IMR-90 (cell line): ENCODE results near the gene ASB5. TPM values are rescaled to one million over a fixed set of nuclear protein-coding genes. Genes with fewer than 3 reads are reported as not detected.

ENCODE experiments used
- ATAC-seq: fragments of 200-7000 bp; cut with Tn5 transposase; 2 replicates; pipeline ENCODE4 v1.9.1; 2020; ENCODE audit warnings: low read depth, mild to moderate bottlenecking, moderate library complexity
- BruUV-seq: library from RNA; stranded (reverse); fragments of 400-500 nt; replicated peaks from 2 replicates; lab custom pipeline; 2021; lab: Mats Ljungman, UMichigan
- CTCF ChIA-PET: fragments of 300-600 bp; formaldehyde crosslinking; extraction: SDS; loops from one replicate; lab custom pipeline; 2021; ENCODE audit warnings: antibody characterized with exemption; lab: Yijun Ruan, JAX
- POLR2A ChIA-PET: fragments of 300-600 bp; sonication (Branson Sonifier 250); formaldehyde crosslinking; loops from one replicate; lab custom pipeline; 2022; ENCODE audit warnings: antibody characterized with exemption; ENCODE audit not compliant: unreplicated experiment; lab: Charles Lee
- DNase-seq: peaks from one replicate; pipeline ENCODE4 v3.0.0; 2013
- H2AFZ ChIP-seq: replicated peaks from 2 replicates; pipeline ENCODE3; 2013; ENCODE audit warnings: low read length, mild to moderate bottlenecking; ENCODE audit not compliant: poor library complexity
- H2AK5ac ChIP-seq: 2 replicates; pipeline ENCODE4 v1.6.1; 2013; ENCODE audit warnings: low read depth, low read length, inconsistent platforms
- H2AK9ac ChIP-seq: replicated peaks from 2 replicates; pipeline ENCODE3; 2013; ENCODE audit warnings: mild to moderate bottlenecking, low read depth, low read length, moderate library complexity; ENCODE audit not compliant: poor library complexity
- H2BK120ac ChIP-seq: 2 replicates; pipeline ENCODE4 v1.6.1; 2013; ENCODE audit warnings: low read depth, low read length, inconsistent platforms
- H2BK15ac ChIP-seq: 3 replicates; pipeline ENCODE4 v1.6.1; 2013; ENCODE audit warnings: low read depth, low read length, inconsistent platforms
- H2BK20ac ChIP-seq: 2 replicates; pipeline ENCODE4 v1.6.1; 2013; ENCODE audit warnings: low read depth, mild to moderate bottlenecking, inconsistent platforms, low read length, moderate library complexity
- H2BK5ac ChIP-seq: 2 replicates; pipeline ENCODE4 v1.6.1; 2013; ENCODE audit warnings: mild to moderate bottlenecking, low read depth, low read length, inconsistent platforms; ENCODE audit not compliant: poor library complexity, severe bottlenecking
- H3K14ac ChIP-seq: replicated peaks from 2 replicates; pipeline ENCODE4 v1.6.1; 2013; ENCODE audit warnings: low read depth, low read length, inconsistent platforms
- H3K18ac ChIP-seq: 2 replicates; pipeline ENCODE4 v1.6.1; 2013; ENCODE audit warnings: low read depth, low read length, control low read depth
- H3K23ac ChIP-seq: 2 replicates; pipeline ENCODE4 v1.6.1; 2013; ENCODE audit warnings: low read depth, low read length, inconsistent platforms
- H3K27ac ChIP-seq: 2 replicates; pipeline ENCODE4 v1.5.1; 2013; ENCODE audit warnings: mild to moderate bottlenecking, control low read depth, low read length; ENCODE audit not compliant: insufficient read depth
- H3K27me3 ChIP-seq: 2 replicates; pipeline ENCODE4 v1.6.1; 2013; ENCODE audit warnings: low read length; ENCODE audit not compliant: control insufficient read depth, insufficient read depth
- H3K36me3 ChIP-seq: 2 replicates; pipeline ENCODE4 v1.6.1; 2013; ENCODE audit warnings: low read length, mixed read lengths; ENCODE audit not compliant: control insufficient read depth, insufficient read depth
- H3K4ac ChIP-seq: 2 replicates; pipeline ENCODE4 v1.6.1; 2013; ENCODE audit warnings: low read depth, low read length, inconsistent platforms
- H3K4me1 ChIP-seq: 2 replicates; pipeline ENCODE4 v1.6.1; 2013; ENCODE audit warnings: low read length, mixed read lengths; ENCODE audit not compliant: control insufficient read depth, insufficient read depth
- H3K4me2 ChIP-seq: 2 replicates; pipeline ENCODE4 v1.6.1; 2013; ENCODE audit warnings: low read depth, mild to moderate bottlenecking, control low read depth, low read length, moderate library complexity
- H3K4me3 ChIP-seq: 2 replicates; pipeline ENCODE4 v1.5.1; 2013; ENCODE audit warnings: low read depth, mild to moderate bottlenecking, control low read depth, low read length, moderate library complexity; ENCODE audit not compliant: insufficient read depth
- H3K56ac ChIP-seq: 2 replicates; pipeline ENCODE4 v1.6.1; 2013; ENCODE audit warnings: low read length, inconsistent platforms; ENCODE audit not compliant: insufficient read depth; ENCODE audit errors: extremely low read depth
- H3K79me1 ChIP-seq, 2 experiments: 2 replicates each; pipeline ENCODE4 v1.6.1; 2013; ENCODE audit warnings: low read length in 2 of 2, inconsistent platforms in 1 of 2, low read depth in 1 of 2
- H3K9ac ChIP-seq: 2 replicates; pipeline ENCODE4 v1.6.1; 2013; ENCODE audit warnings: low read depth, low read length, control low read depth
- H3K9me1 ChIP-seq: 2 replicates; pipeline ENCODE4 v1.6.1; 2013; ENCODE audit warnings: low read length, inconsistent platforms; ENCODE audit not compliant: insufficient read depth
- H3K9me3 ChIP-seq: 2 replicates; pipeline ENCODE4 v1.6.1; 2013; ENCODE audit warnings: low read length; ENCODE audit not compliant: control insufficient read depth, insufficient read depth
- H4K20me1 ChIP-seq: 2 replicates; pipeline ENCODE4 v1.6.1; 2013; ENCODE audit warnings: low read length, inconsistent platforms; ENCODE audit not compliant: insufficient read depth
- H4K5ac ChIP-seq: 2 replicates; pipeline ENCODE4 v1.6.1; 2013; ENCODE audit warnings: mild to moderate bottlenecking, low read depth, low read length, control low read depth
- H4K8ac ChIP-seq, 2 experiments: 2 replicates each; pipeline ENCODE4 v1.6.1; 2013; ENCODE audit warnings: low read depth in 2 of 2, low read length in 2 of 2, control low read depth in 1 of 2, inconsistent platforms in 1 of 2
- H4K91ac ChIP-seq: 2 replicates; pipeline ENCODE4 v1.6.1; 2013; ENCODE audit warnings: low read depth, low read length, inconsistent platforms; ENCODE audit not compliant: insufficient read depth
- BHLHE40 ChIP-seq: fragments of 150-350 bp; IDR thresholded peaks from 2 replicates; pipeline ENCODE4 v1.6.1; 2016; ENCODE audit warnings: mild to moderate bottlenecking, low read depth, low read length
- CEBPB ChIP-seq: IDR thresholded peaks from 2 replicates; pipeline ENCODE4 v1.6.1; 2012; ENCODE audit warnings: low read depth, low read length, improper control_type of control experiment
- CHD1 ChIP-seq: IDR thresholded peaks from 2 replicates; pipeline ENCODE4 v1.6.1; 2012; ENCODE audit warnings: low read depth, low read length, improper control_type of control experiment
- CTCF ChIP-seq: conservative IDR thresholded peaks from 2 replicates; pipeline ENCODE4 v1.5.1; 2012; ENCODE audit warnings: mild to moderate bottlenecking, low read depth, low read length, improper control_type of control experiment
- ELK1 ChIP-seq: fragments of 150-350 bp; IDR thresholded peaks from 2 replicates; pipeline ENCODE4 v1.6.1; 2016; ENCODE audit warnings: low read depth, mild to moderate bottlenecking, low read length, moderate library complexity, borderline replicate concordance
- FOS ChIP-seq: fragments of 150-350 bp; IDR thresholded peaks from 2 replicates; pipeline ENCODE4 v1.6.1; 2016; ENCODE audit warnings: low read depth, low read length
- MAFK ChIP-seq: IDR thresholded peaks from 2 replicates; pipeline ENCODE4 v1.6.1; 2012; ENCODE audit warnings: low read depth, low read length, improper control_type of control experiment
- MXI1 ChIP-seq: IDR thresholded peaks from 2 replicates; pipeline ENCODE4 v1.6.1; 2012; ENCODE audit warnings: low read depth, mild to moderate bottlenecking, low read length, moderate library complexity, borderline replicate concordance
- NFE2L2 ChIP-seq: fragments of 150-350 bp; IDR thresholded peaks from 2 replicates; pipeline ENCODE4 v1.6.1; 2016; ENCODE audit warnings: low read depth, mild to moderate bottlenecking, low read length
- POLR2A ChIP-seq: IDR thresholded peaks from 2 replicates; pipeline ENCODE4 v1.6.1; 2012; ENCODE audit warnings: mild to moderate bottlenecking, low read depth, low read length
- RAD21 ChIP-seq: IDR thresholded peaks from 2 replicates; pipeline ENCODE4 v1.6.1; 2012; ENCODE audit warnings: low read length, improper control_type of control experiment
- WGBS, 2 experiments: methylation state at CpG; one replicate each; pipeline versions ENCODE4 v1.1.5 to v1.1.7; 2013; ENCODE audit warnings: missing lambda C conversion rate in 2 of 2; ENCODE audit not compliant: insufficient read length in 1 of 2; ENCODE audit errors: extremely low coverage in 2 of 2; 5-methylcytosine and 5-hydroxymethylcytosine counted together
- dilution Hi-C: fragments of 300-500 bp; cut with HindIII; formaldehyde crosslinking; loops from one replicate; pipeline ENCODE4 v1.14.3; 2018; ENCODE audit warnings: low sequenced_read_pairs; ENCODE audit not compliant: unreplicated experiment
- in situ Hi-C: fragments of 300-500 bp; cut with MboI; formaldehyde crosslinking; loops from 3 replicates; pipeline ENCODE4 v1.14.3; 2019; ENCODE audit warnings: low sequenced_read_pairs, inconsistent platforms, mixed read lengths
- intact Hi-C: fragments of 100-400 bp; cut with micrococcal nuclease; formaldehyde crosslinking; loops from 2 replicates; pipeline ENCODE4 v1.10.0; 2022
- polyA plus RNA-seq, 3 experiments: library from polyadenylated mRNA; depleted of rRNA; stranded (reverse); fragments of >200 nt; gene quantifications; 2 replicates each; pipeline ENCODE4 v1.2.3, GENCODE V29; 2012; ENCODE audit warnings: low replicate concordance in 1 of 3
- total RNA-seq: library from RNA; depleted of rRNA; stranded (reverse); fragments of >200 nt; gene quantifications from 2 replicates; pipeline ENCODE4 v1.2.3, GENCODE V29; 2012

Gene ASB5
- total and polyA plus RNA-seq, 2 of the 4 experiments (the other 2 are of a cell fraction): 0.18 to 0.21 TPM

- in situ Hi-C loops: no loop called here
- H3K4me2 ChIP-seq: no peak overlapping the region
- no peaks in the 10 kb centered on the region for H4K20me1 ChIP-seq
- no peak overlapping the region for H4K8ac ChIP-seq
- H2BK120ac ChIP-seq: no peak overlapping the region
- no peaks in the 10 kb centered on the region for H3K27me3 ChIP-seq
- ATAC-seq: no peak
- no peak overlapping the region for H4K5ac ChIP-seq
- H3K9me3 ChIP-seq: no peaks in the 10 kb centered on the region
- BruUV-seq: no TSS peak
- no peak overlapping the region for H3K4ac ChIP-seq
- no peak overlapping the region for H3K23ac ChIP-seq
- no peak overlapping the region for H2AK5ac ChIP-seq
- H2BK15ac ChIP-seq: no peak overlapping the region
- no peak for DNase-seq
- H3K9me1 ChIP-seq: no peaks in the 10 kb centered on the region
- H3K27ac ChIP-seq: no peak overlapping the region
- no peak overlapping the region for H3K18ac ChIP-seq
- POLR2A ChIA-PET: no interaction called here
- 100% methylated on average over 1 of the region's 5 CpGs; no CpG with 5 or more reads in 1 of the 2 experiments for WGBS, 2 experiments
- H2BK20ac ChIP-seq: no peak overlapping the region
- H2AK9ac ChIP-seq: no peak overlapping the region
- no peak overlapping the region for H3K14ac ChIP-seq
- TF ChIP-seq BHLHE40 (no peak), NFE2L2 (no peak), POLR2A (no peak), RAD21 (no peak), ELK1 (no peak), MXI1 (no peak), MAFK (no peak), CHD1 (no peak), CTCF (no peak), FOS (no peak), CEBPB (no peak)
- H3K4me3 ChIP-seq: no peak overlapping the region
- intact Hi-C loops: no loop called here
- dilution Hi-C loops: no loop called here
- H3K79me1 ChIP-seq: no peaks in the 10 kb centered on the region
- CTCF ChIA-PET: no interaction called here
- no peak overlapping the region for H3K9ac ChIP-seq
- H3K56ac ChIP-seq: no peak overlapping the region
- no peaks in the 10 kb centered on the region for H3K36me3 ChIP-seq
- no peak overlapping the region for H4K91ac ChIP-seq
- H3K4me1 ChIP-seq: no peaks in the 10 kb centered on the region
- H2BK5ac ChIP-seq: no peak overlapping the region
- no peak overlapping the region for H2AFZ ChIP-seq
Measured at GRCh38 chr4:176222149-176222548, 46.9 kb downstream of the ASB5 start.
